ENCODE data around the gene TRIM6.
"Not testable (repeated sequence)": the region's sequence is repeated elsewhere in the genome, so short reads cannot be mapped to it uniquely, and the experiment has no call there.

Gene TRIM6, protein sequence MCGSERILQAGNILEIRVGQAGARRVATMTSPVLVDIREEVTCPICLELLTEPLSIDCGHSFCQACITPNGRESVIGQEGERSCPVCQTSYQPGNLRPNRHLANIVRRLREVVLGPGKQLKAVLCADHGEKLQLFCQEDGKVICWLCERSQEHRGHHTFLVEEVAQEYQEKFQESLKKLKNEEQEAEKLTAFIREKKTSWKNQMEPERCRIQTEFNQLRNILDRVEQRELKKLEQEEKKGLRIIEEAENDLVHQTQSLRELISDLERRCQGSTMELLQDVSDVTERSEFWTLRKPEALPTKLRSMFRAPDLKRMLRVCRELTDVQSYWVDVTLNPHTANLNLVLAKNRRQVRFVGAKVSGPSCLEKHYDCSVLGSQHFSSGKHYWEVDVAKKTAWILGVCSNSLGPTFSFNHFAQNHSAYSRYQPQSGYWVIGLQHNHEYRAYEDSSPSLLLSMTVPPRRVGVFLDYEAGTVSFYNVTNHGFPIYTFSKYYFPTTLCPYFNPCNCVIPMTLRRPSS

DNA sequence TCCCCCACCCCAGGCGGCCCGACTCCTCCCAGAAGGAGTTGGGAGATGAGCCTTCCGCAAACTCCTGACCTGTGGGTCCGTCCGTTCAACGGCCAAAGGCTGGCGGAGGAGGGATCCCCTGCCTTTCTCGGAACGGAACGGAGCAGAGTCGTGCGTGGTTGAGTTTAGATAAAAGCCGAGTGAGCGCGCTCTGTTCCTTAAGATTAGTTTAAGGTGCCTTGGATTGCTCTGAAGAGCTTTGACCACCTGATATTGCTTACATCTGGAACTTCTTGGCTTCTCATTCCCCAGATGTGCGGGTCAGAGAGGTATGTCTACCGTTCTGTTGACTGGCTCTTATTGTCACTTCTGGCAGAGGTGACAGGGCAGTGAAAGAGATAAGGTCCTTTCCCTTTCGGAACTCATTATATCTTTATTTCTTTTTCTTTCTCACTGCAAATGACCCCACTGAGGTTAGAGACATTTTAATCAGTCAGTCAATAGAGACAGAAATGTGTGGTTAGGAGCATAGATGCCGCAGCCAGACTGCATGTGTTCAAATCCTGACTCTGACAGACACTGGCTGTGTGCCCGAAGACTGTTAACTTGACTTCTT is at the start of gene TRIM6:
Gene TRIM6, plus strand, starts transcription at position 31 of the 595 bp plus-strand sequence. Its CDS starts 261 bp downstream, at position 292.
- in situ Hi-C loops (cut with MboI; ENCODE audit: low sequenced_read_pairs), result no loop called here

DNA sequence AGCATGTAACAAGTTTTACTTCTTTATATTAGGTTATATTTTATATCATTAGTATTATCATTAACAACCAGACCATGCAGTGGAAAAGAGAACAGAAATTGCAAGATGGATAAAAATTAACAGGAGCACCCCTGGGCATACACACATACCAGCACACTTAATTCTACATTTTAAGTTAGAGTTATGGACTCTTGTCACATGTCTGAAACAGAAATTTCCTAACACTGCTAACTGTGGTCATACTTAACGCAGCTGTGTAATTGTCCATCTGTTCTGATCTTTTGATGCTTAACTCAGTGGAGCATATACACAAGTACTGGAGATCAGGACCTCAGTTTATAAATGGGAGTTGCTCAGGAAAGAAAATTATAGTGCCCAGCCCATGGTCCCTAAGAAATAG is 48.5 kb upstream of the TRIM6 start:
- in situ Hi-C loops (cut with MboI; ENCODE audit: low sequenced_read_pairs), result no loop called here

DNA sequence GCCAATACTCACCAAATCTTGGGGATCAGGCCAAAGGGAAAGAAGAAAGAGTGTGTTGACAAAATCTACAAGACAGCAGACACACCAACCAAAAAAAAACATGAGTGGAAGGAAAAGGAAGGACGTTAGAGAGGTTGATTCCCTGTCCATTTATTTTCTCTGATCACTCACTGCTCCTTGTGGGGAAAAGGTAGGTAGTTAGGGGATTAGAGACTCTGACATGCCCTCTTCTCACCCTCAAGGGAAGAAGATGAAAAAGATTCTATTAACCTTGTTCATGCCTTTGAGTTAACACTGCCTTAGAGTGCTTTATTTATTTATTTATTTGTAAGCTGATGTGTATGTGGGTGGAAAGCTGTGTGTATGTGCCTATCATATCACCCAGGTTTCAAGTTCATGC is 48.0 kb upstream of the TRIM6 start, which contains the start of gene OR52H1:
Gene OR52H1, minus strand, starts transcription at position 101 of the 400 bp plus-strand sequence. CDS start 3,035 bp downstream, outside the sequence.
- in situ Hi-C loops (cut with MboI; ENCODE audit: low sequenced_read_pairs), result no loop called here

DNA sequence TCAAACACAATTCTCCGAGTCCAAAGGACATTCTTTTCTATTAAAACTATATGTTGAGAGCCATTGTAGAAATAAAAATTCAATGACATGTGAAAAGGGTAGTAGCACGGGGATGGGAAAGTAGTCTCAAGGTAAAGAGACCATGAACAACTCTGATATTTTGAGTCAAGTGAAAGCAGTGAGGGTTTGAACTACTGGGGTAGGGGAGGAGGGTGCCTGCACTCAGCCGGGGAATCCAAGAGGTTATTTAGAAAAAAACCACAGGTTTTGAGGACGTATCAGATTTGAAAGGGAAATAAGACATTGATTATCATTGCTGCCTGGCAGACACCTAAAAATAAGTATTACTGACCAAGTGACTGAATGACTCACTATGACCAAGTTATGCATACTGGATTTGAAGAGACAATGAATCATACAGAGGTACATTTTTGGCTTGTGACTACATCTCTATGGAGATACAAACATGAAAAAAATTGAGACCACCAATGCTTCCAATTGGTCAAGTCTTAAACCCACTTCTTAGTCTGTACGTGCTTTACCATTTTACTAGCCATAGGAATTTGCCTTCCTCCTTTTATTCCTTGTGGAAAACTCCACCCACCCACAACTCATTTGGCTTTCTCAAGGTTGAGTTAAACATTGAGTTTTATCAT is 45.9 kb upstream of the TRIM6 start:
- in situ Hi-C loops (cut with MboI; ENCODE audit: low sequenced_read_pairs), result no loop called here

DNA sequence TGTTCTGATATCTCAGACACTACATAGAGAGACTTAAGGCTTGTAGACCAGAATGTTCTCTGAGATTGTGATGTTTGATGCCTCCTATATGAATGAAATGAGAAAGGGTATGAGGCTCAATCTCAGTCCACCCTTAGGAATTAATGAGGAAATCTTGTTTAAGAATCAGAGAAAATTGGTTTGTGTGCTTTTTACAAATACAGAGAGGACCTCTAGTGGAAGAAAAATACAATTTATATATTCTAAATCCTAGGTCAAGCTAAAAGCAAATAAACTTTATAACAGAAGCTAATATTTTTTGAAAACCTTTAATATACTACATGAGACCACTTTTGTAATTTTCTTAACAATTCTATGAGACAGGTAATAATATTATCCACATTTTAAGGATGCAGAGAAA is 43.1 kb upstream of the TRIM6 start:
- in situ Hi-C loops (cut with MboI; ENCODE audit: low sequenced_read_pairs), result no loop called here

DNA sequence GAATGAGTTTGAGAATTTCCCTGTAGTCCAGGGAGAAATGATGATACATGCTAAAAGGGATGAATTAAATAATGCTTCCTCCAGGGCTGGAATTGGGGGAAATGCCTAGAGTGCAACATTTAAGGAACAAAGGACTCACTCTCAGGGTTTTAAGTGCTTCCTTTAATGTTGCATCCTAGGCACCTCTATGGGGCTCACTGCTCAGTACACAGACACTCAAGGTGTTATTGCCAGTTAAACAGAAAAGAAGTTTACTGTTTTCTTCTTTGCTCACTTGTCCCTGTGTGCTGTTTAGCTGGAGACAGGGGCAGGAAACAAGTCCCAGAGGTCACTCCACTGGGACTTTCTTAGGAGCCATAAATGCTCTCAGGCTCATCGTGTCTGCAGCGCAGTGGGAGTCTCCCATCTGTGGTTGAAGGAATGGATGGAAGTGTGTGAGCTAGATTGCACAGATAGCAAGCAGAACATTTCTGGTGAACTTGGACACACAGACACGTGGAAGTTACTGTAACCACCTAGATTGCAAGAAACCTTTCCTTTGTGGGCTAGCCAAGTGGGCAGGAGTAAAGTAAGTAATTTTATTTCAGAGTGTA is 39.7 kb upstream of the TRIM6 start:
- in situ Hi-C loops (cut with MboI; ENCODE audit: low sequenced_read_pairs), result no loop called here

DNA sequence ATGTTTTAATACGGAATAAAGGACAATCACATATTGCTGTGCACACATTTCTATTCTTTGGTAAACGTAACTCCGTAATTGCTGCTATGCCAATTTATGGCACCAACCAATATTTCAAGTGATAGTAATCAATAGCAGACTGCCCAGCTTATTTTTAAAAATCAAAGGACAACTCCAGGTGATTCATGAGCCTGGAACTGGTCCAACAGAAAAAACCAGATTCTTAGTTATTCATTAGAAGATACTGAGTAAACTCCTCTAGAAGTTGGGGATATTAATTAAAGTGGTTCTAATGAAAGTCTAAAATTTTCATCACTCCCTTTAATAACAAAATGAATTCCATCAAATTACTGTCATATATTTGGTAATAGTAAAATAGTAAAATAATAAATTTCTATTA is 38.7 kb upstream of the TRIM6 start:
- in situ Hi-C loops (cut with MboI; ENCODE audit: low sequenced_read_pairs), result no loop called here

DNA sequence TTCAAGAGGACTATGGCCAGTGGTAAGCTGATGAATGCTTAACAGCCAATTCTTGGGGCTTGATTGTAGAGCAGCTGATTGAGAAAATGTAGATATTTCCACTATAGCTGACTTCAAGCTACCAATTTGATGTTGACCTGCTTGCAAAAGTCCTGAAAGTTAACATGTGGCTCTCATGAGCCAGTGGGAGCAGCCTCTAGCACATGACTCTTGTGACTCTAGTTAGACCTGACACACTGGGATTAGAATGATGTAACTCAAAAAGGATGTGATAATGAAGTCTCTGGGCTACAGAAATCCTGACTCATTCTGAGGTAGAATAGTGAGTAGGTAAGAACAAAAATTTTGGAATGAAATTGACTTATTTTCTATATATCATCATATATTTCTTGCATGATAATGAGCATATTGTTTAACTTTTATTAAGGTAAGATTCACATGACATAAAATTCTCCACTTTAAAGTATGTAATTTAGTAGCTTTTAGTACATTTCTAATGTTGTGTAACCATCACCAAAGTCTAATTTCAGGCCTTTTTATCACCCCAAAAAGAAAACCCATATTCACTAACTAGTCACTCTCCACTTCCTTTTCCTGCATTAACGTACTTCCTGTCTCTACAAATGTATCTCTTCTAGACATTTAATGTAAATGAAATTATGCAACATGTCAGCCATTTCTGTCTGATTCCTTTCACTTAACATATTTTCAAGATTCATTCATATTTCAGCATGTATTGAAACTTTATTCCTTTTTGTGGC is 32.0 kb upstream of the TRIM6 start:
- in situ Hi-C loops (cut with MboI; ENCODE audit: low sequenced_read_pairs), result no loop called here

DNA sequence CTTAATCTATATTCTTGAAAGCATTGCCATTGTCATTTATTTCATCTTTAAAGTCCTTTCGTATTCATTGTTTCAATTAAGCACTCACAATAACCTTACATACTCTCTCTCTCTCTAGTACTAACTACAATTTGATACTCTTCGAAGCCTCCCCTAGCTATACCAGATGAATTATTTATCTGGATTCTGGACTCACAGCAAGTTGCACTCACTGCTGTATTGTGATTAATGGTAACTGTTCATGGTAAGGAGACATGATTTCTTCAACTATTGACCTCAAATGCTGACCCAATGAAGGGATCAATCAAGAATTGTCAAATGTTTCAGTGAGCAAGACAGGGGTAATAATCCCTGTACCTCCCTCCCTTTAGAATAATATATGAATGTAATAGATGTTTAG is 21.8 kb upstream of the TRIM6 start:
- in situ Hi-C loops (cut with MboI; ENCODE audit: low sequenced_read_pairs), result no loop called here

DNA sequence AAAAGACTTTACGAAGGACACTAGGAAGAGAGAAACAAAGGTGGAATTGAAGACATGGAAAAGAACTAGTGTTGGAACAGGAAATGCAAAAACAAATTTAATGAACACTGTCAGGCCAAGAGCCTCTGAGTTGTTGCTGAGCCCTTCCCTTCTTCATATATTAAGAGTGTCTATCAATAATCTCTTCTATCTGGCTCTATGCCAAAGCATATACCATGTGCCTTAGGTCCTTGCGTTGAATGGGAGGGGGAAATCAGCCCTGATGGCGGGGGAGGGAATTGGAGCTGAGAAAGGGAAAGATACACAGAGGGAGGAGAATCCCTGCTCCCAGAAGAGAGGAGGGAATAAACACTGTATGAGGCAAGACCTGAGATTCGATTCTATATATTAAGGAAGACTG is 21.3 kb upstream of the TRIM6 start:
- in situ Hi-C loops (cut with MboI; ENCODE audit: low sequenced_read_pairs), result no loop called here

DNA sequence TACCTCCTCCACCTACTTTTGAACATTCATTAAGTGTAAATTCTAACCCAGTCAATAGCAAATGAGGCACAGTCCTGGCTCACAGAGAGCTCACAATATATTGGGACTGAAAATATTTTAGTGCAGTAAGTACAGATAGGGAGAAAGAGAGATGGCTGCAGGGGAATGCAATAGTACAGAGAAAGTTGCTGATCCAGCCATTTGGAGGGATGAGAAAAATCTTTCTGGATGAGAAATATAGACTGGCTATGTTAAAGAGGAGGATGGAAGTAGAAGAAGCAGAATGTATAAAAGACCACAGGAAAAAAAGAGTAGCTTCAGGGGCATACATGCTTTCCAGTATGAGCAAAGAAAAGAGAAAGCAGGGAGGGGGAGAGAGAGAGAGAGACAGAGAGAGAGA is 19.3 kb upstream of the TRIM6 start:
- in situ Hi-C loops (cut with MboI; ENCODE audit: low sequenced_read_pairs), result no loop called here

DNA sequence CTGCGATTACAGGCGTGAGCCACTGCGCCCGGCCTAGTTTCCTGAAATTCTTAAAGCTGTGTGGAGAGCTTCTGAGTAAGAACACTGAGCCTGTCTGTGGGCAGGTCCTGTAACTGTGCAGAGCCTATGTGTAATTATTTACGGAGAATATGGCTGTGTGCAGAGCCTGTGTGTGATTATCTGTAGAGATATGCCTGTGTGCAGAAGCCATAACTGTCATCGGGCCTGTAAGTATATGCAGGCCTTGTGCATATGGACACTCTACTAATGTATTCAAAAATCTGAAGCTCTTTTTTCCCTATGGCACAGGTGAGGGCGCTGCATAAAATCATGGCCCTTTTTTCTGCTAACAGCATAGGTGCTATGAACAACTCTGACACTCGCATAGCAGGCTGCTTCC is 15.9 kb upstream of the TRIM6 start, which contains the start of gene OR52B6:
Gene OR52B6, plus strand, starts transcription at position 301 of the 400 bp plus-strand sequence. Its CDS starts 0 bp downstream, at position 301.
- in situ Hi-C loops (cut with MboI; ENCODE audit: low sequenced_read_pairs), result no loop called here

DNA sequence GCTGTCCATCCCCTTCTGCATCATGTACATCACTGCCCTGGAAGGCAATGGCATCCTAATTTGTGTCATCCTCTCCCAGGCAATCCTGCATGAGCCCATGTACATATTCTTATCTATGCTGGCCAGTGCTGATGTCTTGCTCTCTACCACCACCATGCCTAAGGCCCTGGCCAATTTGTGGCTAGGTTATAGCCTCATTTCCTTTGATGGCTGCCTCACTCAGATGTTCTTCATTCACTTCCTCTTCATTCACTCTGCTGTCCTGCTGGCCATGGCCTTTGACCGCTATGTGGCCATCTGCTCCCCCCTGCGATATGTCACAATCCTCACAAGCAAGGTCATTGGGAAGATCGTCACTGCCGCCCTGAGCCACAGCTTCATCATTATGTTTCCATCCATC is 15.4 kb upstream of the TRIM6 start:
- in situ Hi-C loops (cut with MboI; ENCODE audit: low sequenced_read_pairs), result no loop called here

DNA sequence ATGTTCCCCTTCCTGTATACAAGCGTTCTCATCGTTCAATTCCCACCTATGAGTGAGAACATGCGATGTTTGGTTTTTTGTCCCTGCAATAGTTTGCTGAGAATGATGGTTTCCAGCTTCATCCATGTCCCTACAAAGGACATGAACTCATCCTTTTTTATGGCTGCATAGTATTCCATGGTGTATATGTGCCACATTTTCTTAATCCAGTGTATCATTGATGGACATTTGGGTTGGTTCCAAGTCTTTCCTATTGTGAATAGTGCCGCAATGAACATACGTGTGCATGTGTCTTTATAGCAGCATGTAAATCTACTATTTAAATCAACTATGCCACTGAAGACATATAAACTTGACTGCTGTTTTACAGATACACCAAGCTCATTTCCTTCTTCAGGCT is 12.0 kb upstream of the TRIM6 start:
- in situ Hi-C loops (cut with MboI; ENCODE audit: low sequenced_read_pairs), result not testable (repeated sequence)

DNA sequence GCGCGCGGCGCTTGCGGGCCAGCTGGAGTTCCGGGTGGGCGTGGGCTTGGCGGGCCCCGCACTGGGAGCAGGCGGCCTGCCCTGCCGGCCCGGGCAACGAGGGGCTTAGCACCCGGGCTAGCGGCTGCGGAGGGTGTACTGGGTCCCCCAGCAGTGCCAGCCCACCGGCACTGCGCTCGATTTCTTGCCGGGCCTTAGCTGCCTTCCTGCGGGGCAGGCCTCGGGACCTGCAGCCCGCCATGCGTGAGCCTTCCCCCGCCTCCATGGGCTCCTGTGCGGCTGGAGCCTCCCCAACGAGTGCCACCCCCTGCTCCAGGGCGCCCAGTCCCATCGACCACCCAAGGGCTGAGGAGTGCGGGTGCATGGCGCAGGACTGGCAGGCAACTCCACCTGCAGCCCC is 6.5 kb upstream of the TRIM6 start:
- in situ Hi-C loops (cut with MboI; ENCODE audit: low sequenced_read_pairs), result not testable (repeated sequence)

DNA sequence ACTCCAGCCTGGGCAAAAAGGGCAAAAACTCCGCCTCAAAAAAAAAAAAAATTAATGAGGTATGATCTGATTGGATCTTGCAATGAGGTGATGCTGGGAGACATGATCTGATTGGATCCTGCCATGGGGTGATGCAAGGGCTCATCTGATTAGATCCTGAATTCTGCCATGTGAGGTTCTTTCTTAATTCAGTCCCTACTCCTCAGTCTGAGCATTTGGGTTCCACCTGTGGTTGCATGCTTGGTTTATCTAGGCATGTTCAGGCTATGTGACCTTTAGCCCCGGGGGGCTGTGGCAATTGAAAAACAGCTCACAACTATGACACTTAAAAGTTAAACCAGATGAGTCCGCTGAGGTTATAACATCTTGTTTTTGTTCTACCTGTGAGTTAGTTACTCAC is 4.8 kb upstream of the TRIM6 start:
- in situ Hi-C loops (cut with MboI; ENCODE audit: low sequenced_read_pairs), result no loop called here

DNA sequence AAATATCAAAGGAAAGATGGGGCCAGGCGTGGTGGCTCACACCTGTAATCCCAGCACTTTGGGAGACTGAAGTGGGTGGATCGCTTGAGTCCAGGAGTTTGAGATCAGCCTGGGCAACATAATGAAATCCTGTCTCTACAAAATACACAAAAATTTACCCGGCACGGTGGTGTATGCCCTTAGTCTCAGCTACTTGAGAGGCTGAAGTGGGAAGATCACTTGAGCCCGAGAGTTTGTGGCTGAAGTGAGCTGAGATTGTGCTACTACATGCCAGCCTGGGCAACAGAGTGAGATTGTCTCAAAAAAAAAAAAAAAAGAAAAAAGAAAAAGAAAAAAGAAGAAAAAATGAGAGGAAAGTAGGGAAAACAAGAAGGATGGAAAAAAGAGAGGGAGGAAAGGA is 3.8 kb upstream of the TRIM6 start:
- in situ Hi-C loops (cut with MboI; ENCODE audit: low sequenced_read_pairs), result no loop called here

DNA sequence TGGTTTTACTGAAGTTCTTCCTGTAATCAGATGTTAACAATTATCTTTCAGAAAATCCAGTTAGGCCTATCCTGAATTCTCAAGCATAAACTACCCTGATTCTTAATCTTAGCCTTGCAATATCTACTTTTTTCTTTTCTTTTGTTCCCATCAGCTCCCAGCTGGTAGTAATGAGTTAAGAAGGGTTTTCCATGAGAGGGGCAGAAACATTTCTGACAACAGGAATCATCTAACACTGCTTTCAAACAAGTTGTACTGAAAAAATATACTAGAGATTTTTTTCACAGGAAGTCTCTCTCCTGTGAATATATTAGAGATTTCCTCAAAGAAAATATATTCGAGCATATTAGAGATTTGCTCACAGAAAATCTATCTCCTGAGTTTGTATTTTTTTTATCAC is 3.3 kb upstream of the TRIM6 start:
- in situ Hi-C loops (cut with MboI; ENCODE audit: low sequenced_read_pairs), result no loop called here

DNA sequence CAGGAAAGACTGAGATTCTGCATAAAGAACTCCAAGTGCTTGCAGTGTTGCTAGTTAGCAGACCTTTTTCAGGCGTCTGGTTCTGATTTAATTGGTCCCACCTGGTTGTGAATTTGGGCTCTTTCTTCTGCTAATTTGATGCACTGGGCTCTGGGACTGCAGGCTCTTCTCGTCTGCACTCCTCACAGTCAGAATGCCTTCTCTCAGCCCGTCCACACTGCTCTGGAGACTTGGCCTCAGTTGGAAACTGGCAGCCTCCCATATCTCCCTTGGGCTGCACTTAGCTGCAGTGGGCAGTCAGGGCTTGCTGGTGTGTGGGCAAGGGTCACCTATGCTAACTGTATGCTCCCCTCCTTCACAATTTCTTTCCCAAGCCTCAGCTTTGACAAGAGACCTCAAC is 1.5 kb downstream of the TRIM6 start:
- in situ Hi-C loops (cut with MboI; ENCODE audit: low sequenced_read_pairs), result no loop called here

DNA sequence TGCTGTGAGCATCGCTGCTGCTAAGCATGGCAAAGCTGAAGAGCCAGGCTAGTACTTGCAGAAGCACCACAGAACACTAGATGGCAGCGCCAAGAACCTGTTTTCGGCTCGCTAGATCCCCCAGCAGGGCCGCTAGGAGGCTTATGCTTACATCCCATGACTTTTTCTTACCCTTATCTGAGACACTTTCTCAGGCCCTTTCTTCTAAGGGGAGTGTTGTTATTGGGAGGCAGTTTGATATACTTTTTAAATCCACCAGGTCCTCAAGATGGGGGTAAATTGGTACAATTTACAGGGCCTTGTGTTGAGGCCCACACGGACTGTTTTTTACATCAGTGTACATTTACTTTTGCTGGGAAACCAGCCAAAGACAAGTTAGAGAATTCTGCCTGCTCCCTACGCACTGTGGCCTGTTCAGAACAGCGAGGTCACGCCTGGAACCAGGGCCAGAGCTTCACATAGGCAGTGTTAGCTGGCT is 4.0 kb downstream of the TRIM6 start:
- in situ Hi-C loops (cut with MboI; ENCODE audit: low sequenced_read_pairs), result no loop called here

All from HL-60/S4 treated with retinoic acid at 250 ng/mL for 4 days and 3 days (cell line).